Measurements from ENCODE around the gene OLFML2A.
"Not testable (repeated sequence)": the region's sequence is repeated elsewhere in the genome, so short reads cannot be mapped to it uniquely, and the experiment has no call there.

The OLFML2A gene

GRCh38 chr9:124776954-124777648 is at the start of gene OLFML2A:
Gene OLFML2A (plus strand): TSS chr9:124777133. CDS start chr9:124777271, 138 bp downstream.
- DNase-seq (ENCODE audit: low read depth, low spot score) = no peak

DNA sequence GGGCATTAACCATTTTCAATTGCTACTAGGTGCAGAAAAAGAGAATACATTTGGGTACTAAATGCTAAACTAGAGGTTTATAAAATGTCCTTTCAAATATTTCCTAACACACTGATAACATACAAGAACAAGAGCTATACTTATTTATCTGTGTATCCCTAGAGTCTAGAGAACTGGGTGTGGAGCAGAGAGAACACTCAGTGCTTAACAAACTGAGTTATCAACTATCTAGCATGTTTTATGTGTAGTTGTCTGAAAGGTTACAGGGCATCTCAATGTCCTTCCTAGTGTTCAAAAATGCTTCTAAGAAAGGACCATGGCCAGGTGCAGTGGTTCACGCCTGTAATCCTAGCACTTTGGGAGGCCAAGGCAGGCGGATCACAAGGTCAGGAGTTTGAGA is 46.2 kb upstream of the OLFML2A start:
- no peak for DNase-seq (ENCODE audit: low read depth, low spot score)

- DNase-seq (ENCODE audit: low read depth, low spot score) = no peak
Observed at GRCh38 chr9:124733964-124734740, 42.8 kb upstream of the OLFML2A start.

DNA sequence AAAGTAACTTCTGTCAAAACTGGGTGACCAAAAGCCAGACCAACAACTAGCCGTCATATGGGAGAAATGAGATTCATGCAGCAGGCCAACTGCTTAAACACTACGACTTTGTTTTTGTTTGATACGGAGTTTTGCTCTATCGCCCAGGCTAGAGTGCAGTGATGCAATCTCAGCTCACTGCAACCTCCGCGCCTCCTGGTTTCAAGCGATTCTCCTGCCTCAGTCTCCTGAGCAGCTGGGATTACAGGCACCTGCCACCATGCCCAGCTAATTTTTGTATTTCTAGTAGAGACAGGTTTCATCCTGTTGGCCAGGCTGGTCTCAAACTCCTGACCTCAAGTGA is 42.2 kb upstream of the OLFML2A start:
- not testable (repeated sequence) for DNase-seq (ENCODE audit: low read depth, low spot score)

DNA sequence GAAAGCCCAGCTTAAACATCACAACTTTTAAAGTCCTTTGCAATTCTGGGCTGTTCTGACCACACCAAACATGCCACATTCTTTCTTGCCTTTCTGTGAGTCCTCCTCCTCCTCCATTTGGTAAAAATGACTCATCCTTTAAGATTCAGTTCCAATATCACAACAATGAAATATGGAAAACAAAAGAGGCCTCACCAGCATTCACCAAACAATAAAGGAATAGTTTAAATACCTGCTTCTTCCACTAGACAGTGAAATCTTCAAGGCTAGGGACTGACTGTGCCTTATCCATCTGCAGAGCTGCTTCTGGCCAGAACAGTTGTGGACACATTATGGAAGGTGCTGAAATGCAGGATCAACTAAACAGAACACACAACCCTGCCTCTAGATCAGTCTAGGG is 41.8 kb upstream of the OLFML2A start:
- no peak for DNase-seq (ENCODE audit: low read depth, low spot score)

DNA sequence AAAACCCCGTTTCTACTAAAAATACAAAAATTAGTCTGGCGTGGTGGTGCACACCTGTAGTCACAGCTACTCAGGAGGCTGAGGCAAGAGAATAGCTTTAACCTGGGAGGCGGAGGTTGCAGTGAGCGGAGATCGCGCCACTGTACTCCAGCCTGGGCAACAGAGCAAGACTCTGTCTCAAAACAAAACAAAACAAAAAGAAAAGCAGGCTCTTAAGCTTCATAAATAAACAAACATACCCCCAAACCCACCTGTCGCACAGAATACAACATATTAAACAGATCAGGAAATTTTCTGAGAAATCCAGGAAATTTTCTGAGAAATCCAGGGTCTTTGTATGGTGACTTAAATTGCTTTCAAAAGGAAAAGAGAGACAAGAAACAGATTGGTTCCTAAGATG is 38.9 kb upstream of the OLFML2A start:
- DNase-seq (ENCODE audit: low read depth, low spot score) = not testable (repeated sequence)

GRCh38 chr9:124739360-124739759 is 37.6 kb upstream of the OLFML2A start:
- no peak for DNase-seq (ENCODE audit: low read depth, low spot score)

GRCh38 chr9:124741149-124741548 is 35.8 kb upstream of the OLFML2A start:
- no peak for DNase-seq (ENCODE audit: low read depth, low spot score)

DNA sequence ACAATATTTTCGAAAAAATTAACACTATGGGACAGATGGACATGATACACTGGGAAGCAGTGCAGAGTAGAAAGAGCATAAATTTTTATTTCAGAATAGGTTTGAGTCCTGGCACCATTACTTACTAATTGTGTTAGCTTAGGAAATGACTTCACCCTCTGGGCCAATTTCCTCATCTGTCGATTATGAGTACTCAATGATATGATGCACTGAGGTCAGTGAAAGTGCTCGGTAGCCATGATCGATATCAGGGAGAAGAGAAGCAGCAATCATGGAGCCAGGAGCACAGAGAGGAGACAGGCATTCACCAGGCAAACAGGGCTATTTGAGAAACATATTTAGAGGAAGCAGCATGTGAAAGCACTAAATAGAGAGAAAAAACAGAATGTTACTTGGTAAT is 35.3 kb upstream of the OLFML2A start:
- no peak for DNase-seq (ENCODE audit: low read depth, low spot score)

- no peak for DNase-seq (ENCODE audit: low read depth, low spot score)
Observed at GRCh38 chr9:124742940-124743339, 34.0 kb upstream of the OLFML2A start.

GRCh38 chr9:124743686-124744348 is 33.1 kb upstream of the OLFML2A start:
- DNase-seq (ENCODE audit: low read depth, low spot score) = no peak

- no peak for DNase-seq (ENCODE audit: low read depth, low spot score)
Observed at GRCh38 chr9:124747065-124747464, 29.9 kb upstream of the OLFML2A start.

DNA sequence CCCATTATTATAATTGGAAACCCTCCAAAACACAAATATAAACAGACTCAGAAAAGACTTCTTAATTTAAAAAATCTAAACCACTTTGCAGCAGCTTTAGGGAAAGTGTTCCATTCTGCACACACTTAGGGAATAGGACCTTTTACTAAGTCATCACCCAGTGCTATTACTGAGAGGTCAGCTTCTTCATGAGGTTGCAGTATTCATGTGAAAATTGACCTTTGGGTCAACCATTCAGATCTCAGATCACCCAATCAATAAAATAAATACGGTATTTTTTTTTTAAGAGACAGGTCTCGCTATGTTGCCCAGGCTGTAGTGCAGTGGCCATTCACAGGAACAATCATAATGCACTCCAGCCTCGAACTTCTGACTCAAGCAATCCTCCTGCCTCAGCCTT is 27.6 kb upstream of the OLFML2A start:
- DNase-seq (ENCODE audit: low read depth, low spot score) = no peak

GRCh38 chr9:124749781-124750180 is 27.2 kb upstream of the OLFML2A start:
- no peak for DNase-seq (ENCODE audit: low read depth, low spot score)

- no peak for DNase-seq (ENCODE audit: low read depth, low spot score)
Observed at GRCh38 chr9:124752967-124753366, 24.0 kb upstream of the OLFML2A start.

DNA sequence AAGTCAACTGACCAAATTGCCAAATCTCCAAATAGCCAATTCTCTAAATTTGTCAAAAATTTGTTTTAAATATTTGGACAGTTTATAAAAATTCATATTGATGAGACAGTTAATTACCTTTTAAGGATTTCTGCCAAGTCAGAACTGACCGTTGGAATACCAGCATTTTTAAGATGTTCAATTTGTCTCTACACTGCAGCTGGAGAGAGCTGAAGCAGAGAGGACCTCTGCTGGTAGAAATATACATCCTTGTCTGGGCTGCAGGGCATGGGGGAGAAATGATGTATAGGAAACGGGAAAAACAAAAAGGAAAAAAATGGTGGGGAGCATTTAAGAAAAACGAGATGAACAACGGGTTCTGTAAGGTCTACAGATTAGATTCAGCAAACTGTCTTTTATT is 22.6 kb upstream of the OLFML2A start:
- no peak for DNase-seq (ENCODE audit: low read depth, low spot score)

DNA sequence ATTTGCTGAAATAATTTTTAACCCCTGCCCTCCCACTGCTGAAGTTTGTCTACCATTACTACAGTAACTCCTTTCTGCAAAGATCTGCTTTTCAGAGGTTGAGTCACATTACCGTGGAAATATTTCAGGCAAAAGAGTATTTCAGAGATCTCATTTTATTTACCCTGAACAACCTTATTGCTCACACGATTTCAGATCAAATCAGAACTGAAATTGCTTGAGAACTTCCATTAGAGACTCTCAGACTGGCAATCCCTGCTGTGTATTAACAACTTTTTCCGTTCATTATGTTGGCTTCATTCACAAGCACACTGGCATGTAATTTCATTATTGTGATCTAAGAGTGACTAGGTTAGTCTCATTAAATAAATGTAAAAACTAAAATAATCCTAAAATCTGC is 21.9 kb upstream of the OLFML2A start:
- DNase-seq (ENCODE audit: low read depth, low spot score) = no peak

DNA sequence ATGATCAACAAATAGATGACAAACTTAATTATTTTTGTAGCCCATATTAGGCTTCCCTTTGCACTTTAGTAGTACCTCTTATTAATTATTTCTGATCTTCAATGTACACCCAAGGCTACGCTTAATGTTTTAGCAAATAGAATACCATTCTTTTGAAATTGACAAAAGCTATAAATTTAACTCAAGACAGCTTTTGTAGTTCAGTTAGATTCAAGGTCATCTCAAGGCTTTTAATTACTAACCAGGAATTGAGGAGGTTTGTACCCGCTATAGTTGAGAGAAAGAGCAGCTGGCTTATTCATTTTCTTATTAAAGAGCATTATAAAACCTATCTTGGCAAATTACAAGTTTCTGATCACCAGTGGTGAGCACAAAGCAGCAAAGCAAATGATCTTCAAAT is 20.9 kb upstream of the OLFML2A start:
- no peak for DNase-seq (ENCODE audit: low read depth, low spot score)

- no peak for DNase-seq (ENCODE audit: low read depth, low spot score)
Observed at GRCh38 chr9:124757616-124758015, 19.3 kb upstream of the OLFML2A start.

DNA sequence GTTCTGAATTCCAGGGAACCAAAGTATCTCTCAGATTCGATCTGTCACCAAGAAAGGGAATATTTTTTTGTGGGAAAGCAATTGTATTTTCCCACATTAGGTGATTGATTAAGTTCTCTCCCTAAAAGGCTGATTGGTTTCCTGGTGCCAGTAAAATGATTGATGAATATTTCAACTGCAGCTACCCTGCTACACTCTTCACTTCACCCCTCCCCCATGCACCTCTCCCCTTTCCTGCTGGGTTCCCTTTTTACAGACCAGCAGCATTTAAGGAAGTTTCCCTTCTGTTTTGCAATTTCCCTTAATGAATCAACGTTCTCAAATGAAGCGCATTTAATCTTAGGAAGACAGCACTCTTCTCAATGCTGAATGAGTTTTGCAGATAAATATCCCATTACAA is 18.9 kb upstream of the OLFML2A start:
- no peak for DNase-seq (ENCODE audit: low read depth, low spot score)

GRCh38 chr9:124758691-124759090 is 18.2 kb upstream of the OLFML2A start:
- no peak for DNase-seq (ENCODE audit: low read depth, low spot score)

- DNase-seq (ENCODE audit: low read depth, low spot score) = no peak
Observed at GRCh38 chr9:124759327-124759726, 17.6 kb upstream of the OLFML2A start.

- DNase-seq (ENCODE audit: low read depth, low spot score) = no peak
Observed at GRCh38 chr9:124760719-124761118, 16.2 kb upstream of the OLFML2A start.
